GM18867 (cell line): ENCODE measurements around the gene DNAJC1.
A peak's percentile ranks its signal among the peaks of the same experiment; 100 is the strongest.
"Not testable (repeated sequence)": the region's sequence is repeated elsewhere in the genome, so short reads cannot be mapped to it uniquely, and the experiment has no call there.

Experiments used
- ATAC-seq: cut with Tn5 transposase; IDR thresholded peaks from one replicate; pipeline ENCODE4 v1.9.1; 2021; ENCODE audit warnings: mild to moderate bottlenecking, moderate library complexity; ENCODE audit not compliant: unreplicated experiment

The DNAJC1 gene

GRCh38 chr10:22003177-22003963 lies at the start of gene DNAJC1:
Gene DNAJC1, minus strand, starts transcription at chr10:22003730. Its CDS starts 296 bp downstream, at chr10:22003434.
- ATAC-seq, result peak; percentile 92

GRCh38 chr10:22053048-22053447 lies 49.5 kb upstream of the DNAJC1 start:
- ATAC-seq, result no peak

- ATAC-seq, result no peak
Measured at GRCh38 chr10:22049635-22050034, 46.1 kb upstream of the DNAJC1 start.

GRCh38 chr10:22047812-22048211 lies 44.3 kb upstream of the DNAJC1 start:
- ATAC-seq, result no peak

GRCh38 chr10:22043327-22043633 lies 39.8 kb upstream of the DNAJC1 start:
- no peak for ATAC-seq

- ATAC-seq, result no peak
Measured at GRCh38 chr10:22042557-22043326, 39.2 kb upstream of the DNAJC1 start.

- ATAC-seq, result no peak
Measured at GRCh38 chr10:22034333-22034732, 30.8 kb upstream of the DNAJC1 start.

GRCh38 chr10:22032268-22032667 lies 28.7 kb upstream of the DNAJC1 start:
- ATAC-seq, result not testable (repeated sequence)

- ATAC-seq, result no peak
Measured at GRCh38 chr10:22030421-22030820, 26.9 kb upstream of the DNAJC1 start.

GRCh38 chr10:22029445-22030236 lies 26.1 kb upstream of the DNAJC1 start:
- no peak for ATAC-seq

GRCh38 chr10:22027364-22028238 lies 24.1 kb upstream of the DNAJC1 start:
- no peak for ATAC-seq

- ATAC-seq, result no peak
Measured at GRCh38 chr10:22026287-22026686, 22.8 kb upstream of the DNAJC1 start.

GRCh38 chr10:22023508-22023907 lies 20.0 kb upstream of the DNAJC1 start:
- no peak for ATAC-seq

GRCh38 chr10:22022257-22023032 lies 18.9 kb upstream of the DNAJC1 start:
- peak; percentile 79 for ATAC-seq

- ATAC-seq, result not testable (repeated sequence)
Measured at GRCh38 chr10:22021144-22021543, 17.6 kb upstream of the DNAJC1 start.

- no peak for ATAC-seq
Measured at GRCh38 chr10:22017283-22018020, 13.9 kb upstream of the DNAJC1 start.

GRCh38 chr10:22016046-22016705 lies 12.6 kb upstream of the DNAJC1 start:
- ATAC-seq, result no peak

GRCh38 chr10:22010973-22011408 lies 7.5 kb upstream of the DNAJC1 start:
- no peak for ATAC-seq
